ENCODE data around the gene TTF2. TPM values are rescaled to one million over a fixed set of nuclear protein-coding genes. Genes with fewer than 3 reads are reported as not detected.

Gene TTF2
- total RNA-seq, 1 experiment from 2014 or later = 88.8 TPM

DNA sequence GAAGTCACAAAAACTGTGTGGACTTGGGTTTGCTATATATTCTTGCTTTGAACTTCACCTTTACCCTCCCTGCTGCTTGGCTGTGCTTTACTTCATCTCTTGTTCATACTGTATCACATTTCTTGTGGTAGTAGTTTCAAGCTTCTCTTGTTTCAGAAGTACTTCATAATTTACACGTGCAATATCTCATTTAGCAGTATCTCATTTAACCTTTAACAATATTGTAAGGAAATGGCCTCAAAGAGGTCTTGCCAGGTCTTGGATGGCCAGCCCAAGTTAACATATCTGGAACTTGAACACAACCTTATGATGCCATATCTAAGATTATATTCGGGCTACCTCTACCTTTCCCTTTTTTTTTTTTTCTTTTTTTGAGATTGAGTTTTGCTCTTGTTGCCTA is 63.1 kb downstream of the TTF2 start:
- 0 out of 2 replicates have a peak overlapping the region, but pooled peaks have one; percentile 20 for H3K4me3 Mint-ChIP-seq
- ChIA-PET CTCF (interaction anchor here (2.5 to 5.3 kb wide), 2 partner anchors 30 to 162 kb away, joined by 9 to 63 read pairs; no protein-coding TSS in a partner anchor), POLR2A (no interaction called here)
- DNase-seq (ENCODE audit: low spot score) = no peak
- H3K36me3 Mint-ChIP-seq = peaks cover under 1% of the 10 kb centered on the region; the same call in 1 of the 2 replicates
- ATAC-seq = no peak
- no peaks in the 10 kb centered on the region for H3K9me3 Mint-ChIP-seq
- TF ChIP-seq, protein P1, sequence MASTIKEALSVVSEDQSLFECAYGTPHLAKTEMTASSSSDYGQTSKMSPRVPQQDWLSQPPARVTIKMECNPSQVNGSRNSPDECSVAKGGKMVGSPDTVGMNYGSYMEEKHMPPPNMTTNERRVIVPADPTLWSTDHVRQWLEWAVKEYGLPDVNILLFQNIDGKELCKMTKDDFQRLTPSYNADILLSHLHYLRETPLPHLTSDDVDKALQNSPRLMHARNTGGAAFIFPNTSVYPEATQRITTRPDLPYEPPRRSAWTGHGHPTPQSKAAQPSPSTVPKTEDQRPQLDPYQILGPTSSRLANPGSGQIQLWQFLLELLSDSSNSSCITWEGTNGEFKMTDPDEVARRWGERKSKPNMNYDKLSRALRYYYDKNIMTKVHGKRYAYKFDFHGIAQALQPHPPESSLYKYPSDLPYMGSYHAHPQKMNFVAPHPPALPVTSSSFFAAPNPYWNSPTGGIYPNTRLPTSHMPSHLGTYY (CRISPR knock-in tag; IDR thresholded peaks at IDR 0.05) = no peak
- no peak for TF ChIP-seq NR1H2 (CRISPR knock-in tag; IDR thresholded peaks at IDR 0.05)
- no peak for TF ChIP-seq CREM (CRISPR knock-in tag; IDR thresholded peaks at IDR 0.05)
- TF ChIP-seq, protein P2, sequence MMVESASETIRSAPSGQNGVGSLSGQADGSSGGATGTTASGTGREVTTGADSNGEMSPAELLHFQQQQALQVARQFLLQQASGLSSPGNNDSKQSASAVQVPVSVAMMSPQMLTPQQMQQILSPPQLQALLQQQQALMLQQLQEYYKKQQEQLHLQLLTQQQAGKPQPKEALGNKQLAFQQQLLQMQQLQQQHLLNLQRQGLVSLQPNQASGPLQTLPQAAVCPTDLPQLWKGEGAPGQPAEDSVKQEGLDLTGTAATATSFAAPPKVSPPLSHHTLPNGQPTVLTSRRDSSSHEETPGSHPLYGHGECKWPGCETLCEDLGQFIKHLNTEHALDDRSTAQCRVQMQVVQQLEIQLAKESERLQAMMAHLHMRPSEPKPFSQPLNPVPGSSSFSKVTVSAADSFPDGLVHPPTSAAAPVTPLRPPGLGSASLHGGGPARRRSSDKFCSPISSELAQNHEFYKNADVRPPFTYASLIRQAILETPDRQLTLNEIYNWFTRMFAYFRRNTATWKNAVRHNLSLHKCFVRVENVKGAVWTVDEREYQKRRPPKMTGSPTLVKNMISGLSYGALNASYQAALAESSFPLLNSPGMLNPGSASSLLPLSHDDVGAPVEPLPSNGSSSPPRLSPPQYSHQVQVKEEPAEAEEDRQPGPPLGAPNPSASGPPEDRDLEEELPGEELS (CRISPR knock-in tag; IDR thresholded peaks at IDR 0.05) = no peak
- no peak for TF ChIP-seq ZNF121 (CRISPR knock-in tag; IDR thresholded peaks at IDR 0.05)
- TF ChIP-seq, protein P3, sequence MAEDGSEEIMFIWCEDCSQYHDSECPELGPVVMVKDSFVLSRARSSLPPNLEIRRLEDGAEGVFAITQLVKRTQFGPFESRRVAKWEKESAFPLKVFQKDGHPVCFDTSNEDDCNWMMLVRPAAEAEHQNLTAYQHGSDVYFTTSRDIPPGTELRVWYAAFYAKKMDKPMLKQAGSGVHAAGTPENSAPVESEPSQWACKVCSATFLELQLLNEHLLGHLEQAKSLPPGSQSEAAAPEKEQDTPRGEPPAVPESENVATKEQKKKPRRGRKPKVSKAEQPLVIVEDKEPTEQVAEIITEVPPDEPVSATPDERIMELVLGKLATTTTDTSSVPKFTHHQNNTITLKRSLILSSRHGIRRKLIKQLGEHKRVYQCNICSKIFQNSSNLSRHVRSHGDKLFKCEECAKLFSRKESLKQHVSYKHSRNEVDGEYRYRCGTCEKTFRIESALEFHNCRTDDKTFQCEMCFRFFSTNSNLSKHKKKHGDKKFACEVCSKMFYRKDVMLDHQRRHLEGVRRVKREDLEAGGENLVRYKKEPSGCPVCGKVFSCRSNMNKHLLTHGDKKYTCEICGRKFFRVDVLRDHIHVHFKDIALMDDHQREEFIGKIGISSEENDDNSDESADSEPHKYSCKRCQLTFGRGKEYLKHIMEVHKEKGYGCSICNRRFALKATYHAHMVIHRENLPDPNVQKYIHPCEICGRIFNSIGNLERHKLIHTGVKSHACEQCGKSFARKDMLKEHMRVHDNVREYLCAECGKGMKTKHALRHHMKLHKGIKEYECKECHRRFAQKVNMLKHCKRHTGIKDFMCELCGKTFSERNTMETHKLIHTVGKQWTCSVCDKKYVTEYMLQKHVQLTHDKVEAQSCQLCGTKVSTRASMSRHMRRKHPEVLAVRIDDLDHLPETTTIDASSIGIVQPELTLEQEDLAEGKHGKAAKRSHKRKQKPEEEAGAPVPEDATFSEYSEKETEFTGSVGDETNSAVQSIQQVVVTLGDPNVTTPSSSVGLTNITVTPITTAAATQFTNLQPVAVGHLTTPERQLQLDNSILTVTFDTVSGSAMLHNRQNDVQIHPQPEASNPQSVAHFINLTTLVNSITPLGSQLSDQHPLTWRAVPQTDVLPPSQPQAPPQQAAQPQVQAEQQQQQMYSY (CRISPR knock-in tag; IDR thresholded peaks at IDR 0.05) = no peak
- no peak for TF ChIP-seq ZNF232 (CRISPR knock-in tag; IDR thresholded peaks at IDR 0.05)
- no peak for TF ChIP-seq ZNF219 (CRISPR knock-in tag; IDR thresholded peaks at IDR 0.05; ENCODE audit: borderline replicate concordance)
- no peak for TF ChIP-seq NR2C2 (CRISPR knock-in tag; IDR thresholded peaks at IDR 0.05)
- H3K4me1 Mint-ChIP-seq = peaks cover 19% of the 10 kb centered on the region
- no peak overlapping the region for H3K27ac Mint-ChIP-seq
- H3K27me3 Mint-ChIP-seq (ENCODE audit: low read depth) = no peaks in the 10 kb centered on the region

DNA sequence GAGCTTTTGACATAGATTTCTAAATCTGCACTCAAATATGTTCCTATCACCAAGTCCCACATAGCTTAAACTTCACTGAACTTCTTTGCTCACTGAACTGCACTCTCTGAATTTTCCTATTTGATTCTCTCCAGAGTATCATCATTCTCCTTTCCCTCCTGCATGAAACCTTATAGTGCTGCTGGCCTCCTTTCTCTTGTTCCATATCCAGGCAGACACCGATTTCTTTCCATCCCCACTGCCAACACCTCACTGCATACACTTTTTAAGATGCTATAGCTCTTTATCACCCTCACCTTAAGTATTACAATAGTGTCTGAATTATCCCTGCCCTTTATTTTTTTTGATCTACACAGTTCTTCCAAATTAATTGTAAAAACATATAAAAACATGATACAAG is 64.5 kb downstream of the TTF2 start:
- Mint-ChIP-seq H3K4me3 (no peak overlapping the region), H3K27ac (no peak overlapping the region), H3K9me3 (no peaks in the 10 kb centered on the region), H3K36me3 (no peaks in the 10 kb centered on the region), H3K4me1 (peaks cover 25% of the 10 kb centered on the region), H3K27me3 (ENCODE audit: low read depth) (no peaks in the 10 kb centered on the region)
- ATAC-seq (no peak), DNase-seq (ENCODE audit: low spot score) (no peak)
- ChIA-PET POLR2A (no interaction called here), CTCF (interaction anchor here (5.3 kb wide), 1 partner anchor 161 kb away, joined by 63 read pairs; no protein-coding TSS in a partner anchor)
- TF ChIP-seq, protein P4, sequence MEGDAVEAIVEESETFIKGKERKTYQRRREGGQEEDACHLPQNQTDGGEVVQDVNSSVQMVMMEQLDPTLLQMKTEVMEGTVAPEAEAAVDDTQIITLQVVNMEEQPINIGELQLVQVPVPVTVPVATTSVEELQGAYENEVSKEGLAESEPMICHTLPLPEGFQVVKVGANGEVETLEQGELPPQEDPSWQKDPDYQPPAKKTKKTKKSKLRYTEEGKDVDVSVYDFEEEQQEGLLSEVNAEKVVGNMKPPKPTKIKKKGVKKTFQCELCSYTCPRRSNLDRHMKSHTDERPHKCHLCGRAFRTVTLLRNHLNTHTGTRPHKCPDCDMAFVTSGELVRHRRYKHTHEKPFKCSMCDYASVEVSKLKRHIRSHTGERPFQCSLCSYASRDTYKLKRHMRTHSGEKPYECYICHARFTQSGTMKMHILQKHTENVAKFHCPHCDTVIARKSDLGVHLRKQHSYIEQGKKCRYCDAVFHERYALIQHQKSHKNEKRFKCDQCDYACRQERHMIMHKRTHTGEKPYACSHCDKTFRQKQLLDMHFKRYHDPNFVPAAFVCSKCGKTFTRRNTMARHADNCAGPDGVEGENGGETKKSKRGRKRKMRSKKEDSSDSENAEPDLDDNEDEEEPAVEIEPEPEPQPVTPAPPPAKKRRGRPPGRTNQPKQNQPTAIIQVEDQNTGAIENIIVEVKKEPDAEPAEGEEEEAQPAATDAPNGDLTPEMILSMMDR (IDR thresholded peaks at IDR 0.05) = no peak
- TF ChIP-seq ZNF317 (CRISPR knock-in tag; IDR thresholded peaks at IDR 0.05; ENCODE audit: borderline replicate concordance, low read depth) (no peak), FOXK1 (CRISPR knock-in tag; IDR thresholded peaks at IDR 0.05) (no peak), CBFB (CRISPR knock-in tag; IDR thresholded peaks at IDR 0.05; ENCODE audit: low read depth) (no peak), ESRRA (CRISPR knock-in tag; IDR thresholded peaks at IDR 0.05; ENCODE audit: borderline replicate concordance) (no peak), SOX15 (CRISPR knock-in tag; IDR thresholded peaks at IDR 0.05) (no peak), CREB1 (CRISPR knock-in tag; IDR thresholded peaks at IDR 0.05) (no peak), MXD4 (CRISPR knock-in tag; IDR thresholded peaks at IDR 0.05; ENCODE audit: borderline replicate concordance) (no peak), GTF2I (CRISPR knock-in tag; conservative IDR thresholded peaks at IDR 0.05) (no peak)
- TF ChIP-seq, protein P5, sequence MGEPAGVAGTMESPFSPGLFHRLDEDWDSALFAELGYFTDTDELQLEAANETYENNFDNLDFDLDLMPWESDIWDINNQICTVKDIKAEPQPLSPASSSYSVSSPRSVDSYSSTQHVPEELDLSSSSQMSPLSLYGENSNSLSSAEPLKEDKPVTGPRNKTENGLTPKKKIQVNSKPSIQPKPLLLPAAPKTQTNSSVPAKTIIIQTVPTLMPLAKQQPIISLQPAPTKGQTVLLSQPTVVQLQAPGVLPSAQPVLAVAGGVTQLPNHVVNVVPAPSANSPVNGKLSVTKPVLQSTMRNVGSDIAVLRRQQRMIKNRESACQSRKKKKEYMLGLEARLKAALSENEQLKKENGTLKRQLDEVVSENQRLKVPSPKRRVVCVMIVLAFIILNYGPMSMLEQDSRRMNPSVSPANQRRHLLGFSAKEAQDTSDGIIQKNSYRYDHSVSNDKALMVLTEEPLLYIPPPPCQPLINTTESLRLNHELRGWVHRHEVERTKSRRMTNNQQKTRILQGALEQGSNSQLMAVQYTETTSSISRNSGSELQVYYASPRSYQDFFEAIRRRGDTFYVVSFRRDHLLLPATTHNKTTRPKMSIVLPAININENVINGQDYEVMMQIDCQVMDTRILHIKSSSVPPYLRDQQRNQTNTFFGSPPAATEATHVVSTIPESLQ (CRISPR knock-in tag; IDR thresholded peaks at IDR 0.05) = no peak
- TF ChIP-seq, protein P6, sequence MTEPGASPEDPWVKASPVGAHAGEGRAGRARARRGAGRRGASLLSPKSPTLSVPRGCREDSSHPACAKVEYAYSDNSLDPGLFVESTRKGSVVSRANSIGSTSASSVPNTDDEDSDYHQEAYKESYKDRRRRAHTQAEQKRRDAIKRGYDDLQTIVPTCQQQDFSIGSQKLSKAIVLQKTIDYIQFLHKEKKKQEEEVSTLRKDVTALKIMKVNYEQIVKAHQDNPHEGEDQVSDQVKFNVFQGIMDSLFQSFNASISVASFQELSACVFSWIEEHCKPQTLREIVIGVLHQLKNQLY (CRISPR knock-in tag; IDR thresholded peaks at IDR 0.05) = no peak
